MM.1S (cell line): ENCODE measurements around the gene KCNJ2.

ENCODE experiments used
- CTCF ChIP-seq: fragments of 300-600 bp; sonication (generic); IDR thresholded peaks from 2 replicates; pipeline ENCODE4 v1.5.1; 2016; ENCODE audit warnings: antibody characterized with exemption, low read length, mixed read lengths
- EZH2phosphoT487 ChIP-seq: fragments of 300-600 bp; sonication (generic); IDR thresholded peaks from 2 replicates; pipeline ENCODE4 v1.6.1; 2018; ENCODE audit warnings: antibody characterized with exemption, low read length

DNA sequence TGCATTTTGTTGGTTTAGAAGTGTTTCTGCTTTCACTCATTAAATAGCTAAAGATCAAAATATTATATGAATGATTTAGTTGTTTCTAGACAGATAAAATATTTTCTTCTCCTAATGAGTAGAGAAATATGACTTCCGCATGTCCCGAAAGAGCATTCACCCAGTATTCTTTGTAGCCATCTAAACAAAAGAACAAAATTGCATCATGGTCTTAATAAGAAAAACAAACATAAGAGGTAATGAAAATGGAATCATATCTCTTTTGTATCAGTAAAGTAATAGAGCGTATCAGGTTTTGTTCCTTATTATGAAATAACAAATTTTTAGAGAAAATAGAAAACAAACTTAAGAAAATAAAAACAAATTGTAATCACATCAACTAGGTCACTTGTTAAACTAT lies 16.1 kb upstream of the KCNJ2 start:
- TF ChIP-seq CTCF (no peak), EZH2phosphoT487 (no peak)
